HL-60 (cell line): Measurements from ENCODE around the gene DNMT3L.

Source experiments
- CTCF ChIP-seq: IDR thresholded peaks from one replicate; pipeline ENCODE4 v1.5.1; 2011; ENCODE audit warnings: low read length, control low read depth, inconsistent platforms; ENCODE audit not compliant: insufficient read depth
- GABPA ChIP-seq: IDR thresholded peaks from 2 replicates; pipeline ENCODE4 v1.6.1; 2012; ENCODE audit warnings: low read depth
- POLR2AphosphoS5 ChIP-seq: IDR thresholded peaks from 2 replicates; pipeline ENCODE4 v1.6.1; 2012; ENCODE audit warnings: low read depth
- REST ChIP-seq: IDR thresholded peaks from 2 replicates; pipeline ENCODE4 v1.6.1; 2012; ENCODE audit warnings: low read depth; ENCODE audit not compliant: insufficient replicate concordance
- SPI1 ChIP-seq: IDR thresholded peaks from 2 replicates; pipeline ENCODE4 v1.6.1; 2012; ENCODE audit warnings: low read depth, mild to moderate bottlenecking, borderline replicate concordance

- TF ChIP-seq CTCF (no peak), REST (no peak), GABPA (no peak), POLR2AphosphoS5 (no peak), SPI1 (no peak)
Observed at GRCh38 chr21:44293551-44294231, 32.0 kb upstream of the DNMT3L start.
